ENCODE data around the gene CCDC136.

DNA sequence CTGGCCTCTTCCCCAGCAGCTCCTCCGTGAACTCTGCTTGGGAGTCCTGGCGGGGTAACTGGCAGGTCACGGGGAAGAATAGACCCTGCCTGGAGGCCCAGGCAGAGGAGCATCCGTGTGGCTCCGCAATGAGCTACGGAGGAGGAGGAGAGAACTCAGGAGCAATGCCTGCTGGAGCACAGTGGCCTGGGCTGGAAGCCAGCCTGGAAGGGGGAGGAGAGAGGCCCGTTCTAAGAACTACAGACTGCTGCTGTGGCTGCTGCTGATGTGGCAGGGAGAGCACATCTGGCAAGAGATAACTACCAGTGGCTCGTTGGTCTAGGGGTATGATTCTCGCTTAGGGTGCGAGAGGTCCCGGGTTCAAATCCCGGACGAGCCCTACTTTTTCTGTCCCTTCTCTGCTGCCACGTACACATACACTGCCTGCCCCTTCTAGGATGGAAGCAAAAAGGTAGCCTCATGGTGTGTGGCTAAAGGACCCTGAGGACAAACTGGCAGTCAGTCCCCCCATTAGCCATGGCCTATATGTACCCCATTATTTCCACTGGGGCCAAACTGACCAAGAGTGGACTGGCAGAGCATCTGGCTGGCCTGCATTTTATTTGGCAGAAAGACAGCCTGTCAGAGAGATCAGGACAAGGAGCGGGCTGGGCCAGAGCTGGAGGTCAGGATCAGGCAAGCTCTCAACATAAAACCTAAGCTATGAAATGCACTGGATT, 8.5 kb upstream of the CCDC136 start:
- TF ChIP-seq, protein P1, sequence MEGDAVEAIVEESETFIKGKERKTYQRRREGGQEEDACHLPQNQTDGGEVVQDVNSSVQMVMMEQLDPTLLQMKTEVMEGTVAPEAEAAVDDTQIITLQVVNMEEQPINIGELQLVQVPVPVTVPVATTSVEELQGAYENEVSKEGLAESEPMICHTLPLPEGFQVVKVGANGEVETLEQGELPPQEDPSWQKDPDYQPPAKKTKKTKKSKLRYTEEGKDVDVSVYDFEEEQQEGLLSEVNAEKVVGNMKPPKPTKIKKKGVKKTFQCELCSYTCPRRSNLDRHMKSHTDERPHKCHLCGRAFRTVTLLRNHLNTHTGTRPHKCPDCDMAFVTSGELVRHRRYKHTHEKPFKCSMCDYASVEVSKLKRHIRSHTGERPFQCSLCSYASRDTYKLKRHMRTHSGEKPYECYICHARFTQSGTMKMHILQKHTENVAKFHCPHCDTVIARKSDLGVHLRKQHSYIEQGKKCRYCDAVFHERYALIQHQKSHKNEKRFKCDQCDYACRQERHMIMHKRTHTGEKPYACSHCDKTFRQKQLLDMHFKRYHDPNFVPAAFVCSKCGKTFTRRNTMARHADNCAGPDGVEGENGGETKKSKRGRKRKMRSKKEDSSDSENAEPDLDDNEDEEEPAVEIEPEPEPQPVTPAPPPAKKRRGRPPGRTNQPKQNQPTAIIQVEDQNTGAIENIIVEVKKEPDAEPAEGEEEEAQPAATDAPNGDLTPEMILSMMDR (conservative IDR thresholded peaks at IDR 0.05; ENCODE audit: low read length), result no peak
- TF ChIP-seq EZH2phosphoT487 (IDR thresholded peaks at IDR 0.05; ENCODE audit: borderline replicate concordance, low read depth, low read length), result no peak

Measured in OCI-LY7 (cell line).